SK-N-SH (cell line): ENCODE data around the gene TSTD1.

ENCODE experiments used
- CHD2 ChIP-seq: fragments of 150-350 bp; IDR thresholded peaks from 2 replicates; pipeline ENCODE4 v1.6.1; 2018; ENCODE audit warnings: low read length; ENCODE audit not compliant: partially characterized antibody
- CTCF ChIP-seq: fragments of 200-600 bp; sonication (generic); IDR thresholded peaks from 2 replicates; pipeline ENCODE4 v1.6.1; 2017; ENCODE audit warnings: antibody characterized with exemption, mild to moderate bottlenecking, moderate library complexity
- EP300 ChIP-seq, 2 experiments: IDR thresholded peaks; 2 replicates each; pipeline versions ENCODE4 v1.4.0 to v1.6.1; 2012; ENCODE audit warnings: borderline replicate concordance in 1 of 2, low read depth in 1 of 2, low read length in 1 of 2
- NRF1 ChIP-seq: IDR thresholded peaks from 2 replicates; pipeline ENCODE4 v1.6.1; 2012; ENCODE audit warnings: low read depth, mild to moderate bottlenecking, low read length
- POLR2AphosphoS5 ChIP-seq: IDR thresholded peaks from 2 replicates; pipeline ENCODE4 v1.6.1; 2012; ENCODE audit warnings: low read depth, low read length
- RXRA ChIP-seq: IDR thresholded peaks from 2 replicates; pipeline ENCODE4 v1.4.0; 2012; ENCODE audit warnings: low read depth, mild to moderate bottlenecking, borderline replicate concordance
- SMC3 ChIP-seq: IDR thresholded peaks from 2 replicates; pipeline ENCODE4 v1.6.1; 2012; ENCODE audit warnings: low read depth, low read length, improper control_type of control experiment
- TF ChIP-seq, protein P1 (sequence below): IDR thresholded peaks from 2 replicates; pipeline ENCODE4 v1.4.0; 2012; ENCODE audit warnings: low read depth

GRCh38 chr1:161086457-161086856, 47.7 kb upstream of the TSTD1 start:
- TF ChIP-seq CHD2 (no peak), CTCF (no peak), SMC3 (no peak), POLR2AphosphoS5 (no peak), RXRA (no peak), NRF1 (no peak), EP300 (IDR thresholded peaks at IDR 0.05; ENCODE audit: borderline replicate concordance in 1 of 2, low read depth in 1 of 2, low read length in 1 of 2) (no peak)
- TF ChIP-seq, protein P1, sequence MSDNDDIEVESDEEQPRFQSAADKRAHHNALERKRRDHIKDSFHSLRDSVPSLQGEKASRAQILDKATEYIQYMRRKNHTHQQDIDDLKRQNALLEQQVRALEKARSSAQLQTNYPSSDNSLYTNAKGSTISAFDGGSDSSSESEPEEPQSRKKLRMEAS: no peak
